ENCODE data around the gene ELAVL4.
"Not testable (repeated sequence)": the region's sequence is repeated elsewhere in the genome, so short reads cannot be mapped to it uniquely, and the experiment has no call there.

Gene ELAVL4

GRCh38 chr1:50157306-50157941 is 48.7 kb downstream of the ELAVL4 start:
- Mint-ChIP-seq H3K9me3 (peaks cover 6% of the 10 kb centered on the region), H3K4me3 (no peak overlapping the region), H3K4me1 (no peaks in the 10 kb centered on the region), H3K27me3 (ENCODE audit: low read depth) (peaks cover 3% of the 10 kb centered on the region), H3K27ac (no peak overlapping the region), H3K36me3 (ENCODE audit: low read depth) (no peaks in the 10 kb centered on the region)
- TF ChIP-seq, protein P1, sequence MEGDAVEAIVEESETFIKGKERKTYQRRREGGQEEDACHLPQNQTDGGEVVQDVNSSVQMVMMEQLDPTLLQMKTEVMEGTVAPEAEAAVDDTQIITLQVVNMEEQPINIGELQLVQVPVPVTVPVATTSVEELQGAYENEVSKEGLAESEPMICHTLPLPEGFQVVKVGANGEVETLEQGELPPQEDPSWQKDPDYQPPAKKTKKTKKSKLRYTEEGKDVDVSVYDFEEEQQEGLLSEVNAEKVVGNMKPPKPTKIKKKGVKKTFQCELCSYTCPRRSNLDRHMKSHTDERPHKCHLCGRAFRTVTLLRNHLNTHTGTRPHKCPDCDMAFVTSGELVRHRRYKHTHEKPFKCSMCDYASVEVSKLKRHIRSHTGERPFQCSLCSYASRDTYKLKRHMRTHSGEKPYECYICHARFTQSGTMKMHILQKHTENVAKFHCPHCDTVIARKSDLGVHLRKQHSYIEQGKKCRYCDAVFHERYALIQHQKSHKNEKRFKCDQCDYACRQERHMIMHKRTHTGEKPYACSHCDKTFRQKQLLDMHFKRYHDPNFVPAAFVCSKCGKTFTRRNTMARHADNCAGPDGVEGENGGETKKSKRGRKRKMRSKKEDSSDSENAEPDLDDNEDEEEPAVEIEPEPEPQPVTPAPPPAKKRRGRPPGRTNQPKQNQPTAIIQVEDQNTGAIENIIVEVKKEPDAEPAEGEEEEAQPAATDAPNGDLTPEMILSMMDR (IDR thresholded peaks at IDR 0.05; ENCODE audit: unreplicated experiment in 3 of 3) = no peak

DNA sequence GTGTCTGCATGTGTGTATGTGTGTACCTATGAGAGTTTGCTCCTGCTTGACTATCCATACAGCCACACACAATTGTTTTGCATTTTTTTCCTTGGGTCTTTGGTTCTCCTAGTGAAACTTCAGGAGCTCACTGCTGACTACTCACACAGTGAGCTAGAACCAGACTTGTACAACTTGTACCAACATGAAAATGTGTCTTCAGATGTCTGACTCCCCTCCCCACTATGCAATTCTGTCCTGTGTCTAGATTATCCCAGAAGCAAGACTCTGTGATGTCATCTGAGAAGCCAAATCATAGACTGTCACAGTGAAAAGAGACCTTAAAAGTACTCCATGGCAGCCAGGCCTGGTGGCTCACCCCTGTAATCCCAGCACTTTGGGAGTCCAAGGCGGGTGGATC is 49.7 kb downstream of the ELAVL4 start:
- TF ChIP-seq, protein P1 (IDR thresholded peaks at IDR 0.05; ENCODE audit: unreplicated experiment in 3 of 3) = no peak
- Mint-ChIP-seq H3K36me3 (ENCODE audit: low read depth) (no peaks in the 10 kb centered on the region), H3K27me3 (ENCODE audit: low read depth) (peaks cover 3% of the 10 kb centered on the region)

GRCh38 chr1:50163680-50164079 is 55.0 kb downstream of the ELAVL4 start:
- H3K27me3 Mint-ChIP-seq (ENCODE audit: low read depth) = no peaks in the 10 kb centered on the region
- no peak overlapping the region for H3K4me3 Mint-ChIP-seq
- peaks cover 9% of the 10 kb centered on the region for H3K9me3 Mint-ChIP-seq
- TF ChIP-seq, protein P1 (IDR thresholded peaks at IDR 0.05; ENCODE audit: unreplicated experiment in 3 of 3) = no peak
- no peaks in the 10 kb centered on the region for H3K36me3 Mint-ChIP-seq (ENCODE audit: low read depth)
- H3K4me1 Mint-ChIP-seq = no peaks in the 10 kb centered on the region
- H3K27ac Mint-ChIP-seq = no peak overlapping the region

More for the DNA sequence above, 49.7 kb downstream of the ELAVL4 start:
- no peak overlapping the region for H3K27ac Mint-ChIP-seq
- peaks cover 9% of the 10 kb centered on the region for H3K9me3 Mint-ChIP-seq
- H3K4me1 Mint-ChIP-seq = no peaks in the 10 kb centered on the region
- H3K4me3 Mint-ChIP-seq = no peak overlapping the region

DNA sequence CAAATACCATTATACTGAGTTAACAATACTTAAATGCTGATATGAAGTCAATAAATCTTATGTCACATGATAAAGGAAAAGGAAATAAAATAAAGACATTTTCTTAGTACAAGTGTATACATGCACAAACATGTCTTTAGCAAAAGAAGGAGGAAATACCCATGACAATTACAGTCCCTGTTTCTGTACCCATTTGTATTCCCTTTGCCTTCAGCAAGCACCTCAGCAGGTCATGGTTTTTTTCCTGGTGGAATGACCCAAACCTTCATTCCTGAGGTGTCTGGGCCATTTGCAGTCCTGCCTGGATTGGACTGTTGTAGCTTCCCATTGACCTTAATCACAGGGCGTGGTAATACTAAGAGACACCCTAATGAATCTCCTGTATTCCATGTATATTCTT is 57.6 kb downstream of the ELAVL4 start:
- not testable (repeated sequence) for H3K27ac Mint-ChIP-seq; H3K4me1 Mint-ChIP-seq; H3K9me3 Mint-ChIP-seq; H3K36me3 Mint-ChIP-seq (ENCODE audit: low read depth); H3K4me3 Mint-ChIP-seq; H3K27me3 Mint-ChIP-seq (ENCODE audit: low read depth)

DNA sequence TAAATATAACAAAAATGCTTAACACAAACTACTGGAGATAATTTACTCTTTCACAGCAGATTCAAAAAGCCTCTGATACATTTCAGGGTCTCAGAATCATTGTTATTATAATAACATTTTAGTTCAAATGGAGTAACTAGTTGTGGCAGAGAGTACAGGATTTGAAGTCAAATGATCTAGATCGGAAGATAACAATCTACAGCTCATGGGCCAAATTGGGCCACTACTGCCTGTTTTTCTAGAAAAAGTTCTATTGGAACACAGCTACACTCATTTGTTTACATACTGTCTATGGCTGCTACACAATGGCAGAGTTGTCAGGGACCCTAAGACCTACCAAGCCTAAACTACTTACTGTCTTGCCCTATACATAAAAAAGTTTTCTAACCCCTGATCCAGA is 63.6 kb downstream of the ELAVL4 start:
- H3K36me3 Mint-ChIP-seq (ENCODE audit: low read depth) = no peaks in the 10 kb centered on the region
- no peak overlapping the region for H3K4me3 Mint-ChIP-seq
- no peaks in the 10 kb centered on the region for H3K27me3 Mint-ChIP-seq (ENCODE audit: low read depth)
- H3K9me3 Mint-ChIP-seq = peaks cover 3% of the 10 kb centered on the region
- H3K4me1 Mint-ChIP-seq = no peaks in the 10 kb centered on the region
- H3K27ac Mint-ChIP-seq = no peak overlapping the region
- TF ChIP-seq, protein P1 (IDR thresholded peaks at IDR 0.05; ENCODE audit: unreplicated experiment in 3 of 3) = no peak

DNA sequence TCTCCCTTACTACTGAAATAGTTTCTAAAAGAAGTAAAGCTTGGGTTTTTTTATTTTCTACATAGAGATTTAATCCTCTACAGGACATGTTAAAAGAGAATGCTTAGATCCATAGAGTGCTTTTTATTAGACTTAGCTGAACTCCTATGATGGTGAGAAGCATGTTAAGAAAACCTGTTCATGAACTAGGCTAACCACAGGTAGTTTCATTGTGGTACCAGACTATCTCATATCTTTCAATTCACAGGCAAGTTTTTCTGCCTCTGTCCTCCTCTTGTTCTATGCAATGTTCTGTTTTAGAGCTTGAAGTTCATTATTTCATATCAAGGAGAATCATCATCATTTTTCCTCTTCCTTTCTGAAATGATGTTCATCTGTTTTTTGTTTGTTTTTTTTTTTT is 65.4 kb downstream of the ELAVL4 start:
- H3K27ac Mint-ChIP-seq = no peak overlapping the region

More for the DNA sequence above, 65.4 kb downstream of the ELAVL4 start:
- Mint-ChIP-seq H3K36me3 (ENCODE audit: low read depth) (no peaks in the 10 kb centered on the region), H3K27me3 (ENCODE audit: low read depth) (peaks cover 3% of the 10 kb centered on the region), H3K4me3 (no peak overlapping the region), H3K9me3 (peaks cover 4% of the 10 kb centered on the region), H3K4me1 (no peaks in the 10 kb centered on the region)
- TF ChIP-seq, protein P1 (IDR thresholded peaks at IDR 0.05; ENCODE audit: unreplicated experiment in 3 of 3) = no peak

Measured in nephron (organoid).